NCI-H345 treated with DMSO at 0.1 percent for 48 hours (cell line): ENCODE results near the gene NAA60.
"Not testable (repeated sequence)": the region's sequence is repeated elsewhere in the genome, so short reads cannot be mapped to it uniquely, and the experiment has no call there.

Source experiments
- DNase-seq: peaks from one replicate; lab custom pipeline; 2025; ENCODE audit not compliant: unreplicated experiment; lab: John Stamatoyannopoulos, UW

NAA60 gene

DNA sequence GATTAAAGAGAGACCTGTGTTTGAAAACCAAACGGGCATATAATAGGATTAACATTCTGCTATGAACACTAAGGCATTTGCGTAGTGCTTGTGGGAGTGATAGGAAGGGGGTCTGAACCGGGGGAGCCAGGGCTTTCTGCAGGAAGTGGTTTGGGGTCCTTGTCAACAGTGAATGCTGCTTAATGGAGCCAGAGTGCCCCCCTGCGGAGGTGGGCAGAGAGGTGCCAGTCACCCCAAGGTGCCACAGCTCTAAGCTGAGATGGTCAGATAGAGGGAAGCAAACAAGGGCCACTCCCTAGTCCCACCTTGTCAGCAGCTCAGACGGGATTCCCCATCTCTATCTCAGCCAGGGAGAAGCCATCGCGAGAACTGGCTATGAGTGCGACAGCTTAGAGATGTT is 17.7 kb downstream of the NAA60 start:
- no peak for DNase-seq

DNA sequence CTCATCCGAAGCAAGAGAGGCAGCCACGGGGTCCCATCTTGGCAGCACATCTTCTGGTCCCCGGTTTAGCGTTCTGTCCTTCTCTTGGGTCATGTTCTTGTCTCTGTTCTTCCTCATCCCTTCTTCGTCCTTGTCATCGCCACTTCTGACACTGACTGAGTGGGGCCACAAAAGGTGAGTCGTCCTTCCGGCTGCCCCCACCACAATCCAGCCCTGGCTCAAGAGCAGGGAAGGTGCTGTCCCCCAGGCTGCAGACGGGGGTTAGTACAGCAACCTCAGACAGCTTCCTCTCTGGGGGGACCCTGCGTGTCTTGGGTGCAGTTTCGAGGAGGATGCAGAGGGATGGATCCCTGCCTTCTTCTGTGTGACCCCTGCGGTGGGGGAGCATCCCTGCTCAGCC is 21.8 kb downstream of the NAA60 start:
- no peak for DNase-seq

DNA sequence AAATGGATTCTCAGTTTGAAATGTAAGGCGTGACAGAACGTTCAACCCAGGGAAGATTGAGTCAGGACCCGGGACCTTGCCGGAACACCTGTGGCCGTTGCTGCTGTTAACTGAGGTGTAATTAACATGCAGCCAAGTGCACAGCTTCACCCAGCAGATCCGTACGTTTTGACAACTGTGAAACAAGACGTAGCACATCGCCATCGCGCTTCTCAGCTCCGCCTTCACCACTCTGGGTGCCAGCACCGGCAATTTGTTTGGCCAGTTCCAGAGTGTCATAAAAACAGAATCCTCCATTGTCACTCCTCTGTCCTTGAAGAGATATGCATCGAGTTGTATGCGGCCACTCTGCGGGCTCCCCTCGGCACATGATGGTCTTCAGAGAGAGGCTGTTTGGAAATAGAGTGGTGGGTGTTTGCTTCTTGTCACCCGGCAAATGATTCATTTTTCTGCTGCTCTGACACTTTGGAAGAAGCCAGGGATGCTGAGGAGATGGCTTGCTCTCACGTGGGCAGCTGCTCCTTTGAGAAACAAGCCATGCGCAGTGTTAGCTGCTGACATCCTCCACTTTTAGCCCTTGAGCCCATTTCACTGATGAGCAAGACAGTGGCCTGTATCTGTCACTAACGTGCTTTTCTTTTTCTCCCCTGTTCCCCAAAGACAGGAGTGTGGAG is 22.6 kb downstream of the NAA60 start:
- no peak for DNase-seq

DNA sequence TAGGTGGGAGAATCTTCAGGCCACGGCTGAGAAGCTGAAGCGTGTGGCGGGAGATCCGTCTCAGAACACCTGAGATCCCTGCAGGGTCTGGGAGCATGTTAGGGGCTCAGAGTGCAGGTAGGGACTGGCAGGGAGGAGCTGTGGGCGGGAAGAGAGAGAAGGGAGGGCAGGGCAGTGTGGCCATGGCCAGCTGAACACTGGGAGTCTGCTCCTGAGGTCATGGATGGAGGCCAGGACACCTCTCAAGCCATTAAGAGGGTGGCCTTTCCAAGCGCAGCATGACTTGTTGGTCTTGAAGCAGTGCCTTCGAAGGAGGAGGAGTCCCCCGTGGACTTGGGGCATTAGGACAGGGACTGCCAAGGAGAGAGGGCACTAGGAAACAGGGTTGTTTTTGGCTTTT is 23.7 kb downstream of the NAA60 start:
- DNase-seq, result no peak

GRCh38 chr16:3467921-3468320 is 24.4 kb downstream of the NAA60 start:
- DNase-seq, result no peak

GRCh38 chr16:3468501-3468900 is 25.0 kb downstream of the NAA60 start:
- DNase-seq, result no peak

- no peak for DNase-seq
These were observed 26.3 kb downstream of the NAA60 start for GRCh38 chr16:3469736-3470135.

DNA sequence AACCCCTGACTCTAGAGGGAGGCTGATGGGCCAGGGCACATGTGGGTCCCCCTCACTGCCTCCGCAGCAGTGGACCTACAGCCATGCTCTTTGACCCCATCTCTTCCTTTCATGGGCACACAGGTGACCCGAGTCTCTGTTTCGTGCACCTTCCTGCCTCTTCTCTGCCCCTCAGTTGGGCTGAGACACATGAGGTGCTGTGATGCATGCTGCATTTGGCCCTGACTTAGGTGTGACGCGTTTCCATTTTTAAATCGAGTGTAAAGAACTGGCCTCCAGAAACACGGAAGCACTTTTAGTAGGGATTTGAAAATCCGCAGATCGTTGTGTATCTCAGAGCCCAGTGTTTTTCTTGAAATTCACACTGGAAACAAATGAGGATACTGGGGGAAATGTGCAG is 27.2 kb downstream of the NAA60 start:
- no peak for DNase-seq

GRCh38 chr16:3471518-3472176 is 28.2 kb downstream of the NAA60 start:
- DNase-seq, result no peak

GRCh38 chr16:3472878-3473595 is 29.6 kb downstream of the NAA60 start:
- no peak for DNase-seq

- DNase-seq, result not testable (repeated sequence)
These were observed 30.1 kb downstream of the NAA60 start for GRCh38 chr16:3473596-3473943.

- DNase-seq, result no peak
These were observed 30.8 kb downstream of the NAA60 start for GRCh38 chr16:3474136-3474779.

- not testable (repeated sequence) for DNase-seq
These were observed 31.4 kb downstream of the NAA60 start for GRCh38 chr16:3474870-3475269.

DNA sequence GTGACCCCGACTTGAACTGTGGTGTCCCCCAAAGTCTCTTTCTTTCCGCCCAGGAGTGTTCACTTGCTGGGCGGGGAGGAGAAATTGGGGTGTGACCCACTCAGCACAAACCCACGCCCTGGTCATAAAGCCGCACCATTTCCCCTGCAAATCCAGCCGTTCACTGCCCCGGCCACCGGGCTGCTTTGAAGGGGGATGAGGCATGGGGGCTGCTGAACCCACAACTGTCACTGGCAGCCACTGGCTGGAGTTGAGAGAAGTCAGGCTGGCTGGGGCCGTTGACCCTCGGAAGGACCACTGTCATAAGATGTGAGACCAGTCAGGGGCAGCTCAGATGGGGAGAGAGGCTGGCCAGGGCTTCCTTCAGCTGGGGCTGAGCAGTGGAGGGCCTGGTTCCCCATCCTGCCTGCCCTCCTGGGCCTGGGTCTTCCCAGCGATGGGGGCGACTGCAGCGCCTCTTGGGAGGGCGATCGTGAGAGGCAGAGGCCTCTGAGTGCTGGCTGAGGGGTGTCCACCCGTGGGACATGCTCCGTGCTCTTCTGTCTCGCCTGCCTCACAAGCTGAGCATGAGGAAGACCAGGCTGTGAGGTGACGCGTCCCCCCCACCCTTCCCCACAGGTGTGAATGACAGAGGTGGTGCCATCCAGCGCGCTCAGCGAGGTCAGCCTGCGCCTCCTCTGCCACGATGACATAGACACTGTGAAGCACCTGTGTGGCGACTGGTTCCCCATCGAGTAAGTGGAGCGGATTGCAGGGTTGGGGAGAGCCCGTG is 32.3 kb downstream of the NAA60 start:
- DNase-seq, result no peak

GRCh38 chr16:3476409-3476808 is 32.9 kb downstream of the NAA60 start:
- no peak for DNase-seq

DNA sequence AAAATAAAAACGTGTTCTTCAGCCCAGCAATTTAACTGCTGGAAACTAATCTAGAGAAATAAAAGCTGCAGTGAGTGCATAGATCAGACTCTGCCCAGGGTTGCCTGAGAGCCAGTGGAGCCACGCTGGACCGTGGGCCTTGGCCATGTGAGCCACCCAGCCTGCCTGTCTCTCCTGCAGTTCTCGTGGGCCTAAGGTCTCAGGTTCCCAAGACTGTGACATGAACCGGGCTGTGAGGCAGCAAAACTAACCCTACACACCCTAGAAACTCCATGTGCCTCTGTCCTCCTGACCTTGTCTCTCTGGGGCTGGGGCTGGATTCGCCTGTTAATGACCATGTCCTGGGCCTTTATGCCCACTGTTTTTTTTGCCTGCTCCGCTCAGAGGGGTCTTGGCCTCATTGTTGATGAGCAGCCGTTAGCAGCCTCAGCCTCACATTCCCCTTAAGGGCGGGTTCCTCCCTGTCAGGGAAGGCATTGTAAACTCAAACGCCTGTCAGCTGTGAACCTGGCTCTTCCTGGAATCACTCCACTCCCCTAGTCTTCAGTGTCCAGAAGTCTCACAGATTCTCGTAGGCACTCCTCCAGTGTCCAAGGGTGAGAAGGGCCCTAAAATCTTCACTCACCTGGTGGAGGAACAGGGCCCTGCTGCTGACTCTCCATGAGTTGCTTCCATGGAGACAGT is 34.9 kb downstream of the NAA60 start:
- no peak for DNase-seq

- DNase-seq, result no peak
These were observed 36.3 kb downstream of the NAA60 start for GRCh38 chr16:3479654-3480216.

GRCh38 chr16:3480901-3481695 is 37.6 kb downstream of the NAA60 start:
- DNase-seq, result no peak
